Natural killer cell treated with Interleukin-12 subunit alpha and Interleukin-12 subunit beta and Interleukin-15 and Interleukin-18, amount 100 ng/mL, for 72 hours (primary cell): ENCODE data around the gene CIB1. TPM values are rescaled to one million over a fixed set of nuclear protein-coding genes. Genes with fewer than 3 reads are reported as not detected.

Experiments used
- ATAC-seq, 2 donors: fragments of 150-1000 bp; cut with Tn5 transposase in 1 of 2; sonication (Bioruptor Pico), chemical (Tn5 transposase) in 1 of 2; 2 replicates each; pipeline ENCODE4 v1.10.0; 2021
- DNase-seq: peaks from one replicate; pipeline ENCODE4 v3.0.0; 2022; ENCODE audit warnings: low spot score
- H3K27ac Mint-ChIP-seq, 2 donors: 1 replicate in 1 of 2; 2 replicates in 1 of 2; pipeline ENCODE4 v1.8.0; 2022; ENCODE audit warnings: mixed read lengths in 2 of 2, mild to moderate bottlenecking in 1 of 2, moderate library complexity in 1 of 2
- H3K27me3 Mint-ChIP-seq, 2 donors: 1 replicate in 1 of 2; 2 replicates in 1 of 2; pipeline ENCODE4 v1.8.0; 2022; ENCODE audit warnings: mixed read lengths in 2 of 2
- H3K36me3 Mint-ChIP-seq: one replicate; pipeline ENCODE4 v1.8.0; 2022; ENCODE audit warnings: mixed read lengths
- H3K4me1 Mint-ChIP-seq, 2 donors: 1 replicate in 1 of 2; 2 replicates in 1 of 2; pipeline ENCODE4 v1.8.0; 2022; ENCODE audit warnings: low read depth in 2 of 2, mixed read lengths in 2 of 2, mild to moderate bottlenecking in 1 of 2
- H3K4me3 Mint-ChIP-seq: one replicate; pipeline ENCODE4 v1.8.0; 2022; ENCODE audit warnings: mixed read lengths
- H3K9me3 Mint-ChIP-seq: 2 replicates; pipeline ENCODE4 v1.8.0; 2022; ENCODE audit warnings: mixed read lengths
- total RNA-seq, 2 donors: library from RNA; stranded (reverse); gene quantifications; one replicate each; pipeline ENCODE4 v1.2.3, GENCODE V29; 2022

CIB1 gene
- total RNA-seq, 2 donors from 2014 or later = 86.1 to 119 TPM

- Mint-ChIP-seq H3K4me1 (peaks cover 20 to 27% of the 10 kb centered on the region in 2 donors), H3K9me3 (no peaks in the 10 kb centered on the region), H3K27me3 (peaks cover 0 to 2% of the 10 kb centered on the region in 2 donors), H3K27ac (no peak overlapping the region), H3K4me3 (no peak overlapping the region), H3K36me3 (peaks cover 7% of the 10 kb centered on the region)
- DNase-seq (no peak), ATAC-seq (no peak)
Observed at GRCh38 chr15:90205050-90205848, 28.5 kb downstream of the CIB1 start.

- no peak overlapping the region for H3K27ac Mint-ChIP-seq
- peaks cover 11 to 22% of the 10 kb centered on the region in 2 donors for H3K4me1 Mint-ChIP-seq
- no peaks in the 10 kb centered on the region for H3K36me3 Mint-ChIP-seq
- H3K27me3 Mint-ChIP-seq = peaks cover 0 to 2% of the 10 kb centered on the region in 2 donors
- H3K4me3 Mint-ChIP-seq = no peak overlapping the region
- ATAC-seq = no peak
- H3K9me3 Mint-ChIP-seq = no peaks in the 10 kb centered on the region
- DNase-seq = no peak
Observed at GRCh38 chr15:90203922-90204321, 29.8 kb downstream of the CIB1 start.

- H3K4me1 Mint-ChIP-seq = peaks cover 11 to 22% of the 10 kb centered on the region in 2 donors
- H3K4me3 Mint-ChIP-seq = no peak overlapping the region
- H3K27me3 Mint-ChIP-seq = peaks cover 0 to 2% of the 10 kb centered on the region in 2 donors
- no peak overlapping the region for H3K27ac Mint-ChIP-seq
- no peaks in the 10 kb centered on the region for H3K36me3 Mint-ChIP-seq
- no peak for DNase-seq
- no peak for ATAC-seq
- no peaks in the 10 kb centered on the region for H3K9me3 Mint-ChIP-seq
Observed at GRCh38 chr15:90203473-90203872, 30.3 kb downstream of the CIB1 start.

GRCh38 chr15:90202929-90203328 lies 30.8 kb downstream of the CIB1 start:
- ATAC-seq (no peak), DNase-seq (no peak)
- Mint-ChIP-seq H3K4me3 (peak overlapping the region; percentile 82), H3K27ac (no peak overlapping the region), H3K4me1 (peaks cover 11 to 22% of the 10 kb centered on the region in 2 donors), H3K36me3 (no peaks in the 10 kb centered on the region), H3K27me3 (peaks cover 0 to 2% of the 10 kb centered on the region in 2 donors), H3K9me3 (no peaks in the 10 kb centered on the region)

GRCh38 chr15:90201944-90202375 lies 31.8 kb downstream of the CIB1 start:
- Mint-ChIP-seq H3K36me3 (no peaks in the 10 kb centered on the region), H3K27me3 (peaks cover 0 to 2% of the 10 kb centered on the region in 2 donors), H3K9me3 (no peaks in the 10 kb centered on the region), H3K4me1 (peaks cover 11 to 22% of the 10 kb centered on the region in 2 donors), H3K4me3 (peak overlapping the region; percentile 82), H3K27ac (no peak overlapping the region)
- ATAC-seq = no peak
- no peak for DNase-seq

GRCh38 chr15:90201130-90201943 lies 32.4 kb downstream of the CIB1 start, which contains the start of gene SEMA4B:
Gene SEMA4B, plus strand, starts transcription at chr15:90201330. Its CDS starts 249 bp downstream, at chr15:90201579.
- H3K4me3 Mint-ChIP-seq = peak within 1 kb of the TSS; percentile 82
- peak; percentile 95 for ATAC-seq
- peak; percentile 86 for DNase-seq
- no peaks in the 10 kb centered on the region for H3K9me3 Mint-ChIP-seq
- no peaks in the 10 kb centered on the region for H3K36me3 Mint-ChIP-seq
- peaks cover 0 to 2% of the 10 kb centered on the region in 2 donors for H3K27me3 Mint-ChIP-seq
- H3K27ac Mint-ChIP-seq = peak within 1 kb of the TSS; percentile 46 to 84
- peaks cover 7 to 20% of the 10 kb centered on the region in 2 donors for H3K4me1 Mint-ChIP-seq

GRCh38 chr15:90200534-90201129 lies 33.1 kb downstream of the CIB1 start:
- Mint-ChIP-seq H3K36me3 (no peaks in the 10 kb centered on the region), H3K4me1 (peaks cover 6 to 18% of the 10 kb centered on the region in 2 donors), H3K9me3 (no peaks in the 10 kb centered on the region), H3K27ac (peak overlapping the region; percentile 46 to 84), H3K4me3 (peak overlapping the region; percentile 82), H3K27me3 (peaks cover 0 to 2% of the 10 kb centered on the region in 2 donors)
- ATAC-seq (no peak), DNase-seq (no peak)

- peaks cover 12 to 17% of the 10 kb centered on the region in 2 donors for H3K4me1 Mint-ChIP-seq
- no peaks in the 10 kb centered on the region for H3K36me3 Mint-ChIP-seq
- H3K27me3 Mint-ChIP-seq = no peaks in the 10 kb centered on the region
- no peak overlapping the region for H3K27ac Mint-ChIP-seq
- no peaks in the 10 kb centered on the region for H3K9me3 Mint-ChIP-seq
- no peak overlapping the region for H3K4me3 Mint-ChIP-seq
- DNase-seq = no peak
- no peak for ATAC-seq
Observed at GRCh38 chr15:90194655-90195054, 39.1 kb downstream of the CIB1 start.

GRCh38 chr15:90192961-90193786 lies 40.6 kb downstream of the CIB1 start:
- ATAC-seq (no peak), DNase-seq (no peak)
- Mint-ChIP-seq H3K4me1 (peaks cover 17 to 18% of the 10 kb centered on the region in 2 donors), H3K4me3 (no peak overlapping the region), H3K9me3 (no peaks in the 10 kb centered on the region), H3K27me3 (no peaks in the 10 kb centered on the region), H3K27ac (peak overlapping the region in 1 of 2 donors; percentile 33), H3K36me3 (no peaks in the 10 kb centered on the region)

- ATAC-seq (peak in 1 of 2 donors; percentile 68), DNase-seq (no peak)
- no peak overlapping the region for H3K4me3 Mint-ChIP-seq
- H3K9me3 Mint-ChIP-seq = no peaks in the 10 kb centered on the region
- no peaks in the 10 kb centered on the region for H3K27me3 Mint-ChIP-seq
- no peak overlapping the region for H3K27ac Mint-ChIP-seq
- peaks cover 17 to 18% of the 10 kb centered on the region in 2 donors for H3K4me1 Mint-ChIP-seq
- H3K36me3 Mint-ChIP-seq = no peaks in the 10 kb centered on the region
Observed at GRCh38 chr15:90191794-90192509, 41.8 kb downstream of the CIB1 start.

GRCh38 chr15:90191344-90191687 lies 42.4 kb downstream of the CIB1 start:
- Mint-ChIP-seq H3K4me3 (no peak overlapping the region), H3K27me3 (no peaks in the 10 kb centered on the region), H3K4me1 (peaks cover 17 to 18% of the 10 kb centered on the region in 2 donors), H3K9me3 (no peaks in the 10 kb centered on the region), H3K36me3 (no peaks in the 10 kb centered on the region), H3K27ac (no peak overlapping the region)
- DNase-seq (no peak), ATAC-seq (no peak)

GRCh38 chr15:90190606-90191343 lies 43.0 kb downstream of the CIB1 start:
- no peak for DNase-seq
- Mint-ChIP-seq H3K27ac (no peak overlapping the region), H3K9me3 (no peaks in the 10 kb centered on the region), H3K4me1 (peaks cover 17 to 18% of the 10 kb centered on the region in 2 donors), H3K27me3 (no peaks in the 10 kb centered on the region), H3K36me3 (no peaks in the 10 kb centered on the region), H3K4me3 (no peak overlapping the region)
- peak in 1 of 2 donors; percentile 43 for ATAC-seq
